ENCODE measurements around the gene PDCD6IP. TPM values are rescaled to one million over a fixed set of nuclear protein-coding genes. Genes with fewer than 3 reads are reported as not detected.

The PDCD6IP gene
- total RNA-seq, 2 donors from 2014 or later, result 51.0 to 62.1 TPM

DNA sequence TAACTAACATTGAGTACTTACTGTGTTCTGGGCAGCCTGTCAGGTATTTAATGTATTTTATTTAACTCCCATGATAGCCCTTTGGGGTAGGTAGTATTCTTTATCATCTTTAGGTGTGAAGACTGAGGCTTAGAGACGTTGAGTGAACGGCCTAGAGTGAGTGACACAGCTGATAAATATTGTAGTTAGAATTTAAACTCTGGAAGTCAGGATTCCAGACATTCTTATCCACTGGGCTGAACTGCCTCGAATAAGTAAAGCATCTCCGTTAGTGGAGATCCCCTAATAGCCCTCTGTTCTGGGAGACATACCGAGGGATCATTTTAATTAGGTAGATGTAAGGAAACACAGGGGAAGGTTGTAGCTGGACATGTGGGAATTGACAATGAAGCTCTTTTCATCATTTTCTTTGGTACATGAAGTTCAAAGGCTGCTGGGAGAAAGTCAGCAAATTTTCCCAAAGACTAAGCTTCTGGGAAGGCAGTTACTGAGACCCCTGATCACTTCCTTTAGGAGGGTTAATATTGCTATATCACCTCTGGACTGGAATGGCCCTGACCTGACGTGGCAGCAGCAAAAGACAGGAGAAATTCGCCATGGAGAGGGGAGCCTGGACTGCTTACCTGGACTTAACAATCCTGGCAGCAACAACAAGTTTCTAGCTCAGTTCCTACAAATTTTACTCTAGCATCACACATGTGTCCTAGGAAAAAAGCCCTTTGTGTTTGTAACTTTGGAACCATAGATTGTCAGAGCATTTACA lies 11.7 kb upstream of the PDCD6IP start:
- Histone ChIP-seq H3K27me3 (no peaks in the 10 kb centered on the region), H3K4me1 (peaks cover 0 to 5% of the 10 kb centered on the region in 2 donors), H3K36me3 (no peaks in the 10 kb centered on the region), H3K27ac (no peak overlapping the region), H3K4me3 (peak overlapping the region; percentile 9 to 34), H3K9me3 (no peaks in the 10 kb centered on the region)
- no peak for DNase-seq (ENCODE audit: low spot score)
- TF ChIP-seq, protein P1, sequence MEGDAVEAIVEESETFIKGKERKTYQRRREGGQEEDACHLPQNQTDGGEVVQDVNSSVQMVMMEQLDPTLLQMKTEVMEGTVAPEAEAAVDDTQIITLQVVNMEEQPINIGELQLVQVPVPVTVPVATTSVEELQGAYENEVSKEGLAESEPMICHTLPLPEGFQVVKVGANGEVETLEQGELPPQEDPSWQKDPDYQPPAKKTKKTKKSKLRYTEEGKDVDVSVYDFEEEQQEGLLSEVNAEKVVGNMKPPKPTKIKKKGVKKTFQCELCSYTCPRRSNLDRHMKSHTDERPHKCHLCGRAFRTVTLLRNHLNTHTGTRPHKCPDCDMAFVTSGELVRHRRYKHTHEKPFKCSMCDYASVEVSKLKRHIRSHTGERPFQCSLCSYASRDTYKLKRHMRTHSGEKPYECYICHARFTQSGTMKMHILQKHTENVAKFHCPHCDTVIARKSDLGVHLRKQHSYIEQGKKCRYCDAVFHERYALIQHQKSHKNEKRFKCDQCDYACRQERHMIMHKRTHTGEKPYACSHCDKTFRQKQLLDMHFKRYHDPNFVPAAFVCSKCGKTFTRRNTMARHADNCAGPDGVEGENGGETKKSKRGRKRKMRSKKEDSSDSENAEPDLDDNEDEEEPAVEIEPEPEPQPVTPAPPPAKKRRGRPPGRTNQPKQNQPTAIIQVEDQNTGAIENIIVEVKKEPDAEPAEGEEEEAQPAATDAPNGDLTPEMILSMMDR (IDR thresholded peaks at IDR 0.05), result no peak

DNA sequence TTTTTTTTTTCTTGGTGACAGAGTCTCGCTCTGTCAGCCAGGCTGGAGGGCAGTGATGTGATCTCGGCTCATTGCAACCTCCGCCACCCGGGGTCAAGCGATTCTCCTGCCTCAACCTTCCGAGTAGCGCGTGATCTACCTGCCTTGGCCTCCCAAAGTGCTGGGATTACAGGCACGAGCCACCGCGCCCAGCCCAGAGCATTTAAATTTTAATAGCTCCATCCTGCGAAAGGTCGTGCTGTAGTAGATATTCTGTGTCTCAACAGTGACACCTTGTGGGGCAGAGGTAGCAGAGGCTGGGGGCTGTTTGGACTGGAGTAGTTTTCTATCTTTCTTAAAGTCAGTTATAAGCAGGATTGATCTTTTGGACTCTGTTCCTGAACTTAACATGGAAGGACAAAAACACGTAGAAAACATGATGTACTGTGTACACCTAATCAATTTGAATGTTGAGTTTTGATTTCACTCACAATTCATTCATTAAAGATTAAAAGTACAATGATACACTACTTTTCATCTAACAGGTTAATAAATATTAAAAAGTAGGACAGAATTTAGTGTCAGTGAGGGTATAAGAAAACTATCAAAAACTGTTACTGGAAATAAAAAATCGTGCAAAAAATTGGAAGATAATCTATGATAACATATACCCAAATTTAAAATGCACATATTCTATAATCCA lies 11.0 kb upstream of the PDCD6IP start:
- Histone ChIP-seq H3K36me3 (no peaks in the 10 kb centered on the region), H3K27ac (no peak overlapping the region), H3K4me1 (peaks cover 0 to 5% of the 10 kb centered on the region in 2 donors), H3K4me3 (peak overlapping the region; percentile 9 to 34), H3K27me3 (no peaks in the 10 kb centered on the region), H3K9me3 (no peaks in the 10 kb centered on the region)
- peak; percentile 63 for DNase-seq (ENCODE audit: low spot score)
- TF ChIP-seq, protein P1 (IDR thresholded peaks at IDR 0.05), result peak; percentile 67 to 84

DNA sequence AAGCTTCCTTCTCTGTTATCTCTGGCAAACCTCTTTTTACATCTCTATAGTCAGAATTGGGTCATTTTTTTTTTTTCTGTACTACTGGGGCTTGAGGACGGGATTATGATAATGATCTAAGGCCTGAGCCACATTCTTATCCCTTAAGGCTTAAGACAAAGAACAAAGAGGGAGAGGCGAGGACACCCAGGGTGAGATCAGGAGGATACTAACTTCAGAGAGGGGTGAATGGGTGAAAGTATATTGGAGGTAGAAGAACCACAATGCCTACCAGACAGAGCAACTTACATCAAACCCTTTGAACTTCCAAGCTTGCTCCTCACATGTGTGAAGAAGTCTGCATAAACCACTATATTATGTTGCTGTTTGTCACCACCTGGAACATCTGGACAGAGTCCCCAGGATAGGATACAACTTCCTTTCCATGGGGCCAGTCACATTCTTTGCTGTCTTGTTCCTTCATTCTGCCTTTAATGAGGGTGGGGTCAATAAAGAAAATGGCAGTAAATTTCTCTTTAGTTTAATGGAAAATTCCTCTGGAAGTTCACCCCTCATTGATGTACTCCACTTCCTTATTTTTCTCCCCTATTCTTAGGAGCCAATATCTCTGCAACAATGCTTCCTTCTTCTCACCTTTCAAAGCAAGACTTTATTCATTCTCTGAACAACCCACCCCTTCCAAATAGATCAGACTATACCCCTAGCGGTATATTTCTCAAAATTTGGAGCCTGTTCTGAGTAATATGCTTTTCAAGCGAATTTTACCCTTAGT lies 9.1 kb upstream of the PDCD6IP start:
- peaks cover 0 to 5% of the 10 kb centered on the region in 2 donors for H3K4me1 ChIP-seq
- H3K36me3 ChIP-seq, result no peaks in the 10 kb centered on the region
- H3K27me3 ChIP-seq, result no peaks in the 10 kb centered on the region
- H3K27ac ChIP-seq, result no peak overlapping the region
- DNase-seq (ENCODE audit: low spot score), result no peak
- no peaks in the 10 kb centered on the region for H3K9me3 ChIP-seq
- TF ChIP-seq, protein P1 (IDR thresholded peaks at IDR 0.05), result no peak
- no peak overlapping the region for H3K4me3 ChIP-seq

DNA sequence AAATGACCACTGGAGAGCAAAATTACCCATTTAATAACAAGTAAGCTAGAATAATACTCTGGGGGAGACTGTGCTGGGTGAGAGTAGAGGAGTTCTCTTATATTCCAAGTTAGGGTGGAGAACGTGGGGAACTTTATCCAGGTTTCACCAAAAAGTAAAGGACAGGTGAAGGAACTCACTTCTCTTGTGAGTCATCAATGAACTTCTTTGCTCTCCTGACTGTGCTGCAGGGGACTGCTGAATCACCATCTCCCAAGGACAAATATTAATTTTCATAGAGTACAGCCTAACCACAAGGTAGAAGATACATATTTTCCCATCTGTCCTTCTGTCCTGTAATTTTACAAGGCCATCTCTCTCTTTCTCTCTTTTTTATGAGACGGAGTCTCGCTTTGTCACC lies 8.3 kb upstream of the PDCD6IP start:
- Histone ChIP-seq H3K4me3 (no peak overlapping the region), H3K27me3 (no peaks in the 10 kb centered on the region), H3K36me3 (no peaks in the 10 kb centered on the region), H3K27ac (no peak overlapping the region), H3K9me3 (no peaks in the 10 kb centered on the region), H3K4me1 (peaks cover 0 to 5% of the 10 kb centered on the region in 2 donors)
- DNase-seq (ENCODE audit: low spot score), result no peak
- TF ChIP-seq, protein P1 (IDR thresholded peaks at IDR 0.05), result no peak

DNA sequence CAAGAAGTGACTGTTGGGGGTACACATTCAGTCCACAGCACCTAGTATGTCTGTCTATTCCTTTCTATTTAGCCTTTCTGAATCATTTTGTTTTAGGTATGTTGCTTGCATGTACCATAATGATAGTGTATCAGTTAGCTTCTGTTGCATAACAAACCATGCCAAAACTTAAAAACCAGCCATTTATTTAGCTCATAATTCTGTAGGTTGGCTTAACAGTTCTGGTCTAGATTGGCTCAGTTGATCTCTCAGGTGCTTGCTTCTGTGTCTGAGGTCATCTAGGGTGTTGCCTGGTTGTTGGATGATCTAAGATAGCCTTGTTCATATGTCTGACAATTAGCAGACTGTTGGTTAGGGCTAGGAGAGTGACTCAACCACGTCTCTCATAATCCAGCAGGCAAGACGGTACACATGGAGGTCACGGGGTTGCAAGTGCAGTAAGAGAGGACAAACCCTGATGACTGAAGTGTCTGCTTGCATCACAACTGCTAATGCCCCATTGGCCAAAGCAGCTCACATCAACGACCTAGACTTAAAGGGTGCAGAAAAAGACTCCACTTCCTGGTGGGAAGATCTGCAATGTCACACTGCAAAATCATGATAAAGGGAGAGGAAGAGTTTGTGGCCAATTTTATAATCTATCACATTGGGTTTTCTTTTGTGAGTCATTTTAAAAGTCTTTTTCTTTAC lies 6.8 kb upstream of the PDCD6IP start:
- TF ChIP-seq, protein P1 (IDR thresholded peaks at IDR 0.05), result no peak
- Histone ChIP-seq H3K27ac (no peak overlapping the region), H3K4me1 (peaks cover 0 to 5% of the 10 kb centered on the region in 2 donors), H3K4me3 (no peak overlapping the region), H3K27me3 (no peaks in the 10 kb centered on the region), H3K9me3 (no peaks in the 10 kb centered on the region), H3K36me3 (no peaks in the 10 kb centered on the region)
- DNase-seq (ENCODE audit: low spot score), result no peak
